Activated CD8-positive, alpha-beta memory T cell treated with anti-CD3 and anti-CD28 coated beads, Interleukin-2, amount 50 U/mL, for 1 hour (primary cell): Measurements from ENCODE around the gene THSD4.
"Not testable (repeated sequence)": the region's sequence is repeated elsewhere in the genome, so short reads cannot be mapped to it uniquely, and the experiment has no call there.

ENCODE experiments used
- DNase-seq: peaks from one replicate; pipeline ENCODE4 v3.0.0-alpha.2; 2020; ENCODE audit errors: extremely low read depth

The THSD4 gene

GRCh38 chr15:71256934-71257664 lies 141.8 kb downstream of the THSD4 start:
- no peak for DNase-seq

GRCh38 chr15:71259866-71260265 lies 144.6 kb downstream of the THSD4 start:
- no peak for DNase-seq

- no peak for DNase-seq
Measured at GRCh38 chr15:71261418-71261817, 146.1 kb downstream of the THSD4 start.

- no peak for DNase-seq
Measured at GRCh38 chr15:71261909-71262308, 146.6 kb downstream of the THSD4 start.

- DNase-seq: no peak
Measured at GRCh38 chr15:71262599-71262998, 147.3 kb downstream of the THSD4 start.

- DNase-seq: not testable (repeated sequence)
Measured at GRCh38 chr15:71265606-71266005, 150.3 kb downstream of the THSD4 start.

GRCh38 chr15:71271327-71271726 lies 156.1 kb downstream of the THSD4 start:
- DNase-seq: no peak

GRCh38 chr15:71272932-71273331 lies 157.7 kb downstream of the THSD4 start:
- DNase-seq: no peak

GRCh38 chr15:71273731-71274447 lies 158.6 kb downstream of the THSD4 start:
- DNase-seq: no peak

- DNase-seq: no peak
Measured at GRCh38 chr15:71274448-71274798, 159.2 kb downstream of the THSD4 start.

GRCh38 chr15:71275098-71275497 lies 159.8 kb downstream of the THSD4 start:
- no peak for DNase-seq

GRCh38 chr15:71275566-71276335 lies 160.5 kb downstream of the THSD4 start:
- DNase-seq: no peak

GRCh38 chr15:71276336-71276665 lies 161.0 kb downstream of the THSD4 start:
- DNase-seq: no peak

- no peak for DNase-seq
Measured at GRCh38 chr15:71278989-71279756, 163.9 kb downstream of the THSD4 start.

GRCh38 chr15:71279757-71280141 lies 164.5 kb downstream of the THSD4 start:
- DNase-seq: no peak

- DNase-seq: no peak
Measured at GRCh38 chr15:71280206-71280605, 164.9 kb downstream of the THSD4 start.

- no peak for DNase-seq
Measured at GRCh38 chr15:71281256-71281655, 166.0 kb downstream of the THSD4 start.

GRCh38 chr15:71282076-71282475 lies 166.8 kb downstream of the THSD4 start:
- DNase-seq: no peak

- no peak for DNase-seq
Measured at GRCh38 chr15:71288348-71288955, 173.2 kb downstream of the THSD4 start.

GRCh38 chr15:71290002-71290401 lies 174.7 kb downstream of the THSD4 start:
- no peak for DNase-seq

GRCh38 chr15:71290881-71291635 lies 175.8 kb downstream of the THSD4 start:
- no peak for DNase-seq
